Glomerular endothelial cell (primary cell): ENCODE data around the gene KCNMB2. TPM values are rescaled to one million over a fixed set of nuclear protein-coding genes. Genes with fewer than 3 reads are reported as not detected.

Source experiments
- DNase-seq: peaks from one replicate; pipeline ENCODE4 v3.0.0-alpha.2; 2011; ENCODE audit warnings: low read depth, low spot score; ENCODE audit errors: extremely low read depth
- total RNA-seq: library from RNA; depleted of rRNA; stranded (reverse); fragments of >200 nt; gene quantifications from 2 replicates; pipeline ENCODE4 v1.2.3, GENCODE V29; 2015

KCNMB2 gene
- total RNA-seq, 1 donor from 2014 or later: 0.23 TPM

GRCh38 chr3:178567611-178568010, 31.4 kb downstream of the KCNMB2 start:
- no peak for DNase-seq

GRCh38 chr3:178568155-178568731, 32.0 kb downstream of the KCNMB2 start:
- DNase-seq: no peak

- no peak for DNase-seq
Observed at GRCh38 chr3:178568911-178569310, 32.7 kb downstream of the KCNMB2 start.

DNA sequence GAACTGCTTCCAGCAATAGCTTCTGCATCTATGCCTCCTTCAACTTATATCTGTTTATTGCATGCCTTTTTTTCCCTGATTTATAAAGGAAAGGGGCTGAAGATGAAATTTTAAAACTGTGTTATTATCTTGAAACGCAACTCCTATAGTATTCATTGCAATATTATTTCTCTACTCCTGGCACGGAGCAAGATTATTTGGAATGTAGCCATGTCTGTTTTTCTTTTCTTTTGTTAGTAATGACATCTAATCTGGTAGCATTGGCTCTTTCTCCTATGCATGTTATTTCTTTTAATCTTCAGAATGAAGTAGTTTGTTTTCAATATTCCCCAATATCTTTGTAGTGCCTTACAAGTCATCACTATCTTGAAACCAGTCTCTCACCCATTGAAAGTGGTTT, 33.6 kb downstream of the KCNMB2 start:
- DNase-seq: no peak

DNA sequence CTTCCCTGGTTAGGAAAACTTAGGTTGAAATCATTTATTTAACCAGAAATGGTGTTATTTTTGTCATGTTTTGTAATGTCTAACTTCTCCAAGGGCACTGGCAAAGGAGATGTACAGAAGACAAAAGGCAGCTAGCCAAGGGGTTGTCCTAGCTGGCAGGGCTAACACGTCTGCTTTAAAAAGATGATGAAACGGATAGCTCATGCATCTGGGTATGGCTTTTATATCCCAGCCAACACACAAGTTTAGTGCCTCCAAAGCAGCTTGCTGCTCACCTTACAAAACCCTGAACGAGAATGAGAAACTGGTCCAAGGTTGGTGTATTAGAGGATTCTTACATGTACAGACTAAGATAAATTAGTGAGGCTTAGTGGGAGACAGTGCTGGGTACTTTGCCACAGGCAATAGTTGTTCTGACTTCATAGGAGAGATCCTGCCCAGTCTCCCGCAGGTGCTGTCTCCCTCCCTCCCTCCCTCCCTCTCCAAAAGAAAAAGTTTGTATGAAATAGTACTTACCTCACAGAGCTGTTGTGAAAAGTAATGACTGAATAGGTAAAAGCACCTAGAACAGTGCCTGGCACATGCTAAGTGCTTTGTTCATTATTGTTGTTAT, 47.8 kb downstream of the KCNMB2 start:
- no peak for DNase-seq

DNA sequence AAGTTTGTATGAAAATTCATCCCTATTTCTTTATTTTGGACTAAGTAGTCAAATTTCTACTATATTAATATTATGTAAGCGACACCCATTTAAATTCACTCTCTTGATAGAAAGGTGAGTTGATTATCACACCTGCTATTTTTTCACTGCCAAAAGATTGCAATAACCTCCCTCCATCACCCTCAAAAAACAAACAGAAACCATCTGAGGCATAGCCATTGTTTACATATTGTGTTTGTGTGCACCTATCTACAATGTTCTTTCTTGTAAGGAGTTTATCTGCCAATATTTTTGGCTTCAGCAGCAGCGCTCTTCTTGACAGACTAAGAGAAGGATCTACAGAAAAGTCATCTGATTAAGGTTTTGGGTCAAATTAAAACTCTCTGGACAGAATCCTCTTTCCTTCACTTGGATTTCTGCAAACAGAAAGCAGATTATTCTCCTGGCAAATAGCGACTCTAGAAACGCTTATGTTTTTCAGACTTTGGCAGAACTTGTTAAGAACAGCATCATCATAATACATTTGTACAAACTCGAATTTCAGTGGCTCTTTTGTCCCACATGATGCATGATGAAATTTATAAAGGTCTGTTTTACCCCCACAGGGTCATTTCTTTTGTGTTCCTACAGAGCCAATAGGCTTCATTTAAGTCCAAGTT, 48.6 kb downstream of the KCNMB2 start:
- no peak for DNase-seq

DNA sequence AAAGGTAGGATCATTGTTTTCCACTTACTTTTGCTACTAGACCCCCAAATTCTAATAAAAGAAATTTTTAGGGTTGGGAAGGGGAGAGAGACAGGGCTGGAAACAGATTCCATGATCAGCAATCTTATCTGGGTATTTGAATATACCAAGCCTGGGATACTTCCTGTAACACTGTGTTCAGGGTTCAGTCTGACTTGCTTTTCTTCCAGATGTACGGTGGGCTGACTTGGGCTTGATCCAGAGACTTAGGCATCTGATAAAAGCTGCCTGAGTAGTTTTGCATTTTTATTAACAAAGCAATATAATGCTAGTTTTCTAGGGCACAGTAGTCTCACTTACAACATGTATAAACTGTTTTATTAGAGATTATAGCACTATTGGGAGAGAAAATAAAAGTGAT, 49.2 kb downstream of the KCNMB2 start:
- DNase-seq: no peak

DNA sequence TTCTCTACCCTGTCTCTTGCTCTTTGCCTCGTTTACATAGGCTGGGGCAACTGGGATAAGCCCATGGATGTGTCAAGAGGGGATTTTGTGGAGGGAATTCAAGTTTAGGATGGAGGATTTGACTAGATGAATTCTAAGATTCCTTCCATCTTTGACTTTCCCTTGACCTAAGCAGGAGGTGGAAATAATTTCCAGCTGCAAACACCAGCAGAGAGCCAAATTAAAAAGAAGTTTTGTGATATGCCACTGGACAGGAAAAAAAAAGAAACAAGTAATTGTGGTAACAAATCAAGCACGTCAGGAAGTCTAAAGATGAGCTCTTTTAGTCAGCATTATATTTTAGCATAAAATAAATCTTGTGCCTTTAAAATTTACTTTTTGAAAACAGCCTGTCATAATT, 49.8 kb downstream of the KCNMB2 start:
- no peak for DNase-seq

- no peak for DNase-seq
Observed at GRCh38 chr3:178588628-178589027, 52.4 kb downstream of the KCNMB2 start.

DNA sequence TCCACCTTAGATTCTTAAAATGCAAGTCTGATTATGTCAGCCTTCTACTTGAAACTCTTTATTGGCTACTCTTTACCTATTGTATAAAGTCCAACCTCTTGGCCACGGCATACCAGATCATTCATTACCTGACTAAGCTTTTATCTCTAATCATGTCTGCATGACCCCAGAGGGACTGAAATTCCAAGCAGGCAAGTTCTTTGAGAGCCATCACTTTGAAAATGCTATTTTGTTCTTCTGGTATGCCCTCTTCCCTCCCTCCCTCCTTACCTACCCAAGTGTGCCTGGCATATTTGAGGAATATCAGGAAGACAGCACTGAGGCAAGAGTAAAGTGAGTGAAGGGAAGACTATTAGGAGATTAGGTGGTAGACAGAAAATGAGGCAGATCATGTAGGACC, 57.5 kb downstream of the KCNMB2 start:
- no peak for DNase-seq

GRCh38 chr3:178597371-178597770, 61.1 kb downstream of the KCNMB2 start:
- no peak for DNase-seq

GRCh38 chr3:178602856-178603255, 66.6 kb downstream of the KCNMB2 start:
- DNase-seq: no peak

DNA sequence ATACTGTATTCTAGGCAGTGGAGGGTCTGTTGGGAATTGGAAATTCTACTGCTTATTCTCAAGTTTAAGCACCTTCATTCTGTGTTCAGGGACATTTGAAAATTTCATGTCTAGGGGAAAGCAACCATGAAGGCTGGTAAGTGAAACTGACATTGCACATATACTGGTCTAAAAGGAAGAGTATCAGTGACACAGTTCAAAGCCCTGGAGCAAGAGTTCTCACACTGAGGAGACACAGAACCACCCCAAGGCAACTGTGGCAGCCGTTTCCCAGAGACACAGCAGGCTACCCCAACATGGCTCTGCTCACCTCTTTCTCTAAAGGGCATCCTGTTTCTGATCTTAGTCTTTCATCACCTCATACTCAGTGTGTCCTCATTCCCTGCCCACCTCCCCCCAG, 67.5 kb downstream of the KCNMB2 start:
- DNase-seq: no peak

GRCh38 chr3:178618197-178618596, 82.0 kb downstream of the KCNMB2 start:
- DNase-seq: no peak

DNA sequence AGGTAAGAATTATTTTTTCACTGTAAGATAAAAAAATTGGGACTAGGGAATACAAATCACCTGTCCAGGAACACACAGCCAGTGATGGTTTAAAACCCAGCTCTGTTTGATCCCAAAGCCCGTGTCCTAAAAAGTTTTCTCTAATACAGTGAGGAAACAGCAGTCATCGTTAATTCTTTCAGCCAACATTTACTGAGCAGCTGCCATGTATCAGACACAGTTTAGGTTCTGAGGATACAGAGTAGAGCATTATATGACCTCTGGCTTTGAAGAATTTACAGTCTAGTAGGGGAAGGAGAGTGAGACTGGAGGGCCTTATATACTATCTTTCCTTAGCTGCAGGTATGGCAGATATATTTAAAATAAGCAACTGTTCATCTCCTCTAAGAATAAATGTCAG, 82.7 kb downstream of the KCNMB2 start:
- no peak for DNase-seq

DNA sequence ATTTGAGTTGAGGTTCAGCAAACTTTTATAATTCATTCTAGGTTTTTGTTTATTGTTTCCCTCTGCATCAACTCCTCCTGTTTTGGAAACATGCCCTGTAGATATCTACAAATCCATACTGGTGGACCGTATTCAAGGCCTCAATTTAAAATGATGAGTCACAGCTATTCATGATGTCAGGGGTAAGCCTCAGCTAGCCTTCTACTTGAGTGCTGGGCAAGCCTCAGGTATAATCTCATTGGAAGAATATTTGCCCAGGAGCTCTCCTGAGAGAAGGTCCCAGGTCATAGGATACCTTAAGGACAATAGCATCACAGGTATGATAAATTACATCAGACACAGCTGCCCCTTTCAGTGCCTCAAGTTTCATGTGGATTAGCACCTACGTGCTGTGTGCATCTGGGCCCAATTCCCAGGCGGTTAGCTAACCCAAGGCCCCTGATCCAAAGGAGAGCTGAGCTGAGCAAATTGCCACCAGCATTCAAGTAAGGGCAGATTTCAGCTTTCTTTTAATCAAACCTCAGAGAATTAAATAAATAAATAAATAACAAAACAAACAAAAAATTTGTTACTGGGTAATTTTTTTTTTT, 87.5 kb downstream of the KCNMB2 start:
- DNase-seq: no peak

- DNase-seq: no peak
Observed at GRCh38 chr3:178624276-178624675, 88.0 kb downstream of the KCNMB2 start.

- no peak for DNase-seq
Observed at GRCh38 chr3:178625053-178625600, 88.9 kb downstream of the KCNMB2 start.

DNA sequence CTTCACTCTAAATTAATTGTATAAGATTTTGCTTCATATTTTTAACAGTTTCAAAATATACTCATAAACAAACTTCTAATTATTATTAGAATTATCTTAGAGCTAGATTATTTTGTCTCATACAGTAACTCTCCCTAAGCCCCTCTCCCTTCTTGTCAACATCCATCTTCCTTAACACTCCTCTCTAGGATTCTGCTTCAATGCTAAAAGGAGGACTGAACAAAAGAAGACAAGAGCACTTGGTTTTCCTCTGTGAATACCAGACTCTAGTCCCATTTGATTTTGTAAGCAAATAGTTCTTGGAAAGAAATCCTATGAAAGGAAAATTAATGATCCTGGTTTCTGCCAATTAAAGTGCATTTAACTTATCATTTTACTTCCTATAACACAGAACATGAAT, 91.8 kb downstream of the KCNMB2 start:
- no peak for DNase-seq

DNA sequence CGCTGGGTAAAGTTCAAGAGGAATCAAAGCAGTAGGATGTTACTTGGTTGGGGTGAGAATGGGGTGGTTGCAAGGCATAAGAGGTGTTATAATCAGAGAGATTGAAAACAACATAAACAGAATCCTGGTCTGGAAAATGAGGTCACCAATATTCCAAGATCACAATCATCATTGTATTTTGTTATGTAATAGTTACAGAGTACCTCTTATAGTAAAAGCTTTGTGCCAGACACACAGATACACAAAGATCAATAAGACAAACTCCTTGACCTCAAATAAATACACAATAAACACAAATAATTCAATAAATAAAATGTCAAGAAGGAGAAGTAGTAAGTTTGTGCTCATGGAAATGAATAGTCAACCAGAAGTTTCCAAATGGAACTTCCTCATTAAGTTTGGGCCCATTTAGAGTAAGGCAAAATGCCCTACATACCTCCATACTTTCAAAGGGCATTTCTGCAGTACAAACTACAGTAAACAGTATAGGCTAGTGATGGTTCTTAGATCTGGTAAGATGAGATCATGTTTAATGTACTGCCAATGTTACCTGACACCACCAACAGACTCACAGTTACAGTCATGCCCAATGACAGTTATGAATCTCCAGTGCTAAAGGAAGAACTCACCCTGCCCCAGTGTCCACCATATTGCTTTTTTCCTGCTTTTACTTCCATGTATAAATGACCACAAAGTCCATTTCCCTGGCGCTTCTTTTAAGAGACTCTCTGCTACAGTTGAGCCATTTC, 93.4 kb downstream of the KCNMB2 start:
- DNase-seq: no peak

- no peak for DNase-seq
Observed at GRCh38 chr3:178631950-178632349, 95.7 kb downstream of the KCNMB2 start.
